ENCODE measurements around the gene CLCN6. TPM values are rescaled to one million over a fixed set of nuclear protein-coding genes. Genes with fewer than 3 reads are reported as not detected.

CLCN6 gene
- total and polyA plus RNA-seq, 8 donors, result 17.2 to 43.4 (median 20.7) TPM

GRCh38 chr1:11856698-11857097, 50.7 kb downstream of the CLCN6 start:
- Histone ChIP-seq H3K4me1 (no peaks in the 10 kb centered on the region), H3K27ac (no peak overlapping the region), H3K9me3 (no peaks in the 10 kb centered on the region), H3K36me3 (no peaks in the 10 kb centered on the region), H3K27me3 (peaks cover 28 to 89% of the 10 kb centered on the region in 2 donors), H3K4me3 (no peak overlapping the region)
- ATAC-seq, result no peak
- intact Hi-C loops (cut with DNase I), result no loop called here
- no peak for TF ChIP-seq CTCF (IDR thresholded peaks at IDR 0.05)
- DNase-seq, result no peak

- Histone ChIP-seq H3K27me3 (peaks cover 28 to 95% of the 10 kb centered on the region in 2 donors), H3K36me3 (no peaks in the 10 kb centered on the region), H3K4me1 (no peaks in the 10 kb centered on the region), H3K27ac (no peak overlapping the region), H3K9me3 (no peaks in the 10 kb centered on the region), H3K4me3 (no peak overlapping the region)
- no peak for TF ChIP-seq CTCF (IDR thresholded peaks at IDR 0.05)
- intact Hi-C loops (cut with DNase I), result no loop called here
- ATAC-seq (no peak), DNase-seq (no peak)
These were observed 51.3 kb downstream of the CLCN6 start for GRCh38 chr1:11857164-11857851.

GRCh38 chr1:11858158-11858557, 52.2 kb downstream of the CLCN6 start:
- no peaks in the 10 kb centered on the region for H3K9me3 ChIP-seq
- H3K4me3 ChIP-seq, result no peak overlapping the region
- no peaks in the 10 kb centered on the region for H3K4me1 ChIP-seq
- H3K27ac ChIP-seq, result no peak overlapping the region
- no peaks in the 10 kb centered on the region for H3K36me3 ChIP-seq
- DNase-seq (no peak), ATAC-seq (no peak)
- H3K27me3 ChIP-seq, result peaks cover 28 to 98% of the 10 kb centered on the region in 2 donors
- TF ChIP-seq CTCF (IDR thresholded peaks at IDR 0.05), result no peak
- intact Hi-C loops (cut with DNase I), result no loop called here

GRCh38 chr1:11858613-11858967, 52.6 kb downstream of the CLCN6 start, which contains the start of gene NPPB:
Gene NPPB (minus strand): TSS chr1:11858945. CDS start chr1:11858833, 112 bp downstream.
- H3K27me3 ChIP-seq, result peaks cover 28 to 96% of the 10 kb centered on the region in 2 donors
- TF ChIP-seq CTCF (IDR thresholded peaks at IDR 0.05), result no peak
- DNase-seq (no peak), ATAC-seq (no peak)
- no peak within 1 kb of the TSS for H3K27ac ChIP-seq
- H3K4me3 ChIP-seq, result no peak within 1 kb of the TSS
- H3K36me3 ChIP-seq, result no peaks in the 10 kb centered on the region
- intact Hi-C loops (cut with DNase I), result no loop called here
- H3K9me3 ChIP-seq, result no peaks in the 10 kb centered on the region
- no peaks in the 10 kb centered on the region for H3K4me1 ChIP-seq

- intact Hi-C loops (cut with DNase I), result no loop called here
- Histone ChIP-seq H3K36me3 (no peaks in the 10 kb centered on the region), H3K4me1 (no peaks in the 10 kb centered on the region), H3K27ac (no peak overlapping the region), H3K27me3 (peaks cover 28 to 90% of the 10 kb centered on the region in 2 donors), H3K9me3 (no peaks in the 10 kb centered on the region), H3K4me3 (no peak overlapping the region)
- TF ChIP-seq CTCF (IDR thresholded peaks at IDR 0.05), result peak; percentile 11
- DNase-seq, result peak in 3 of 4 donors; percentile 55 to 81 (median 65)
- ATAC-seq, result peak; percentile 95
These were observed 53.2 kb downstream of the CLCN6 start for GRCh38 chr1:11858968-11859871.
